Large intestine (tissue), 3 donors: ENCODE data around the gene CDC42EP3. TPM values are rescaled to one million over a fixed set of nuclear protein-coding genes. Genes with fewer than 3 reads are reported as not detected.

Experiments
- DNase-seq, 2 donors: peaks; one replicate each; pipeline versions ENCODE4 v3.0.0 to v3.0.0-alpha.2; 2013
- H3K27ac ChIP-seq: one replicate; pipeline ENCODE4 v1.5.1; 2013; ENCODE audit warnings: low read length
- H3K27me3 ChIP-seq: 2 replicates; pipeline ENCODE4 v1.6.1; 2013; ENCODE audit warnings: low read length; ENCODE audit not compliant: control insufficient read depth, insufficient read depth
- H3K36me3 ChIP-seq: 2 replicates; pipeline ENCODE4 v1.6.1; 2013; ENCODE audit warnings: low read length; ENCODE audit not compliant: control insufficient read depth, insufficient read depth
- H3K4me1 ChIP-seq: one replicate; pipeline ENCODE4 v1.6.1; 2013; ENCODE audit warnings: low read length; ENCODE audit not compliant: control insufficient read depth, insufficient read depth
- H3K4me3 ChIP-seq: one replicate; pipeline ENCODE4 v1.5.1; 2013; ENCODE audit warnings: low read length
- H3K9me3 ChIP-seq: one replicate; pipeline ENCODE4 v1.6.1; 2013; ENCODE audit warnings: mild to moderate bottlenecking, low read depth, low read length, moderate library complexity; ENCODE audit not compliant: control insufficient read depth
- WGBS: methylation state at CpG from one replicate; pipeline ENCODE4 v1.1.5; 2013; ENCODE audit warnings: low lambda C conversion rate; ENCODE audit not compliant: insufficient coverage; 5-methylcytosine and 5-hydroxymethylcytosine counted together
- polyA plus RNA-seq: library from polyadenylated mRNA; unstranded; fragments of 120-200 nt; gene quantifications from one replicate; pipeline ENCODE4 v1.2.1, GENCODE V29; 2013

Gene CDC42EP3
- polyA plus RNA-seq, 1 donor = 11.8 TPM

- Histone ChIP-seq H3K4me3 (no peak overlapping the region), H3K27ac (no peak overlapping the region), H3K9me3 (no peaks in the 10 kb centered on the region), H3K27me3 (no peaks in the 10 kb centered on the region), H3K36me3 (no peaks in the 10 kb centered on the region), H3K4me1 (no peaks in the 10 kb centered on the region)
- WGBS = no CpG with 5 or more reads among the region's 1 CpG
- no peak for DNase-seq
Observed at GRCh38 chr2:37707393-37707792, 36.0 kb upstream of the CDC42EP3 start.

GRCh38 chr2:37706334-37707183 lies 35.1 kb upstream of the CDC42EP3 start:
- no peak overlapping the region for H3K27ac ChIP-seq
- WGBS = no CpG with 5 or more reads among the region's 4 CpGs
- no peaks in the 10 kb centered on the region for H3K27me3 ChIP-seq
- no peaks in the 10 kb centered on the region for H3K36me3 ChIP-seq
- H3K9me3 ChIP-seq = no peaks in the 10 kb centered on the region
- H3K4me3 ChIP-seq = no peak overlapping the region
- DNase-seq = no peak
- H3K4me1 ChIP-seq = no peaks in the 10 kb centered on the region

- 100% methylated on average over 2 of the region's 2 CpGs for WGBS
- no peaks in the 10 kb centered on the region for H3K36me3 ChIP-seq
- no peak overlapping the region for H3K4me3 ChIP-seq
- H3K9me3 ChIP-seq = no peaks in the 10 kb centered on the region
- no peak for DNase-seq
- H3K27me3 ChIP-seq = no peaks in the 10 kb centered on the region
- no peak overlapping the region for H3K27ac ChIP-seq
- no peaks in the 10 kb centered on the region for H3K4me1 ChIP-seq
Observed at GRCh38 chr2:37705191-37705590, 33.7 kb upstream of the CDC42EP3 start.

GRCh38 chr2:37698931-37699481 lies 27.6 kb upstream of the CDC42EP3 start:
- H3K27me3 ChIP-seq = no peaks in the 10 kb centered on the region
- H3K27ac ChIP-seq = no peak overlapping the region
- 100% methylated on average over 1 of the region's 2 CpGs for WGBS
- H3K9me3 ChIP-seq = no peaks in the 10 kb centered on the region
- no peaks in the 10 kb centered on the region for H3K36me3 ChIP-seq
- no peak overlapping the region for H3K4me3 ChIP-seq
- DNase-seq = no peak
- no peaks in the 10 kb centered on the region for H3K4me1 ChIP-seq

- no peak overlapping the region for H3K27ac ChIP-seq
- no peaks in the 10 kb centered on the region for H3K9me3 ChIP-seq
- DNase-seq = no peak
- no peaks in the 10 kb centered on the region for H3K36me3 ChIP-seq
- 100% methylated on average over 2 of the region's 4 CpGs for WGBS
- H3K4me3 ChIP-seq = no peak overlapping the region
- H3K27me3 ChIP-seq = no peaks in the 10 kb centered on the region
- no peaks in the 10 kb centered on the region for H3K4me1 ChIP-seq
Observed at GRCh38 chr2:37695336-37695735, 23.9 kb upstream of the CDC42EP3 start.

- no peaks in the 10 kb centered on the region for H3K36me3 ChIP-seq
- no peak for DNase-seq
- H3K4me3 ChIP-seq = no peak overlapping the region
- H3K27ac ChIP-seq = no peak overlapping the region
- no peaks in the 10 kb centered on the region for H3K9me3 ChIP-seq
- no peaks in the 10 kb centered on the region for H3K4me1 ChIP-seq
- peaks cover 3% of the 10 kb centered on the region for H3K27me3 ChIP-seq
Observed at GRCh38 chr2:37692711-37693110, 21.3 kb upstream of the CDC42EP3 start.

- Histone ChIP-seq H3K9me3 (no peaks in the 10 kb centered on the region), H3K4me3 (no peak overlapping the region), H3K27ac (peak overlapping the region; percentile 16), H3K27me3 (peaks cover 3% of the 10 kb centered on the region), H3K36me3 (no peaks in the 10 kb centered on the region), H3K4me1 (no peaks in the 10 kb centered on the region)
- no CpG with 5 or more reads among the region's 2 CpGs for WGBS
- DNase-seq = no peak
Observed at GRCh38 chr2:37689751-37690150, 18.3 kb upstream of the CDC42EP3 start.

- H3K4me3 ChIP-seq = no peak overlapping the region
- peak; percentile 16 to 43 for DNase-seq
- H3K4me1 ChIP-seq = no peaks in the 10 kb centered on the region
- no CpG with 5 or more reads among the region's 10 CpGs for WGBS
- no peaks in the 10 kb centered on the region for H3K36me3 ChIP-seq
- H3K27ac ChIP-seq = peak overlapping the region; percentile 39
- peaks cover 3% of the 10 kb centered on the region for H3K27me3 ChIP-seq
- no peaks in the 10 kb centered on the region for H3K9me3 ChIP-seq
Observed at GRCh38 chr2:37688771-37689468, 17.5 kb upstream of the CDC42EP3 start.

- H3K27ac ChIP-seq = no peak overlapping the region
- DNase-seq = no peak
- H3K36me3 ChIP-seq = no peaks in the 10 kb centered on the region
- H3K27me3 ChIP-seq = peaks cover 5% of the 10 kb centered on the region
- H3K4me1 ChIP-seq = no peaks in the 10 kb centered on the region
- H3K9me3 ChIP-seq = no peaks in the 10 kb centered on the region
- H3K4me3 ChIP-seq = no peak overlapping the region
- WGBS = no CpG with 5 or more reads among the region's 1 CpG
Observed at GRCh38 chr2:37686792-37687526, 15.5 kb upstream of the CDC42EP3 start.

GRCh38 chr2:37684809-37685208 lies 13.4 kb upstream of the CDC42EP3 start:
- no peaks in the 10 kb centered on the region for H3K4me1 ChIP-seq
- H3K9me3 ChIP-seq = no peaks in the 10 kb centered on the region
- no peak for DNase-seq
- H3K27me3 ChIP-seq = peaks cover 5% of the 10 kb centered on the region
- WGBS = 94% methylated on average over 4 of the region's 4 CpGs
- H3K36me3 ChIP-seq = no peaks in the 10 kb centered on the region
- H3K4me3 ChIP-seq = no peak overlapping the region
- no peak overlapping the region for H3K27ac ChIP-seq
